ENCODE results near the gene GNB1L. TPM values are rescaled to one million over a fixed set of nuclear protein-coding genes. Genes with fewer than 3 reads are reported as not detected.

Gene GNB1L
- total and polyA plus RNA-seq, 2 of the 13 experiments (the other 11 are each of a cell fraction or from before 2014, with no cell fraction given), result 2.5 to 7.4 TPM

DNA sequence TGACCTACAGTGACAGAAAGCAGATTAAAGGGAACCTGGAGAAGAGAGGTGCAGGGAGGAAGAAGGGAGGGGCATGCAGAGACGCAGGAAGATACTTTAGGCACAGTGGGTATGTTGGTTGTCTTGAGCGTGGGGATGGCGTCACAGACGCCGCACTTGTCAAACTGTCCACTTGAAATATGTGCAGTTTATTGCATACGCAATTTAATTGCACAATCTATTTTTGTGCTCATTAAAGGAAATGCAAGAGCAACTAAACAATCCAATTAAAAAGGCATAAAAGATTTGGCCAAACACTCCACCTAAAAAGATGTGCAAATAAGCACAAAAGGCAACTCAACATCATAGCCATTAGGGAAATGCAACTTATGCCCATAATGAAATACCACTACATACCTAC lies 16.8 kb downstream of the GNB1L start:
- POLR2A ChIA-PET, result no interaction called here
- Histone ChIP-seq H3K79me2 (ENCODE audit: insufficient read depth, low read length) (no peaks in the 10 kb centered on the region), H3K9ac (ENCODE audit: insufficient read depth, low read depth, low read length) (no peak overlapping the region), H3K4me2 (ENCODE audit: low read depth, low read length) (no peak overlapping the region), H3K27ac (ENCODE audit: extremely low read length, insufficient read depth, low read length) (no peak overlapping the region), H3K4me1 (ENCODE audit: insufficient read depth, low read length) (peaks cover 28% of the 10 kb centered on the region), H3K36me3 (replicated peaks in 1 of 2; ENCODE audit: control insufficient read depth in 1 of 2, insufficient read depth in 2 of 2, low read length in 2 of 2) (no peaks in the 10 kb centered on the region), H3K27me3 (ENCODE audit: control insufficient read depth in 1 of 2, insufficient read depth in 2 of 2, low read length in 2 of 2) (no peaks in the 10 kb centered on the region), H4K20me1 (ENCODE audit: insufficient read depth, low read length) (no peaks in the 10 kb centered on the region), H3K9me3 (ENCODE audit: low read length) (no peaks in the 10 kb centered on the region), H2AFZ (ENCODE audit: low read length) (no peak overlapping the region), H3K4me3 (replicated peaks in 1 of 3; ENCODE audit: insufficient read depth in 1 of 3, low read depth in 2 of 3, low read length in 3 of 3) (no peak overlapping the region)
- 99% methylated on average over 6 of the region's 6 CpGs for WGBS (ENCODE audit: low lambda C conversion rate)
- intact Hi-C loops (cut with micrococcal nuclease; ENCODE audit: unreplicated experiment), result no loop called here
- in situ Hi-C loops (cut with HindIII; ENCODE audit: extremely low pct_ligation_motif_present, low pct_unique_long_range_greater_than_20kb), result no loop called here
- no peak for DNase-seq (ENCODE audit: low spot score)
- no peak for ATAC-seq
- TF ChIP-seq ZNF33B (CRISPR knock-in tag; IDR thresholded peaks at IDR 0.05) (no peak), TFAP4 (IDR thresholded peaks at IDR 0.05; ENCODE audit: borderline replicate concordance, low read depth) (no peak), BCL6 (CRISPR knock-in tag; IDR thresholded peaks at IDR 0.05) (no peak), PRMT3 (CRISPR knock-in tag; IDR thresholded peaks at IDR 0.05; ENCODE audit: borderline replicate concordance, low read depth) (no peak), JUND (CRISPR knock-in tag; IDR thresholded peaks at IDR 0.05) (no peak), KDM5A (IDR thresholded peaks at IDR 0.05; ENCODE audit: borderline replicate concordance, low read length) (no peak), TEAD2 (CRISPR knock-in tag; IDR thresholded peaks at IDR 0.05) (no peak), HNRNPH1 (optimal IDR thresholded peaks at IDR 0.05; ENCODE audit: low read depth, low read length) (no peak), ZC3H13 (CRISPR knock-in tag; IDR thresholded peaks at IDR 0.05) (no peak), ZNF746 (CRISPR knock-in tag; IDR thresholded peaks at IDR 0.05) (no peak), ZNF382 (CRISPR knock-in tag; IDR thresholded peaks at IDR 0.05; ENCODE audit: borderline replicate concordance) (no peak), ZNF274 (CRISPR knock-in tag; IDR thresholded peaks at IDR 0.05) (no peak)
- CTCF ChIA-PET (ENCODE audit: low intra/inter-chr PET ratio, low total read pairs), result no interaction called here
- BruUV-seq (replicated peaks), result no TSS peak
- FAIRE-seq, result no peak

Data from HepG2 (cell line).